Natural killer cell (primary cell): Measurements from ENCODE around the gene PODNL1. TPM values are rescaled to one million over a fixed set of nuclear protein-coding genes. Genes with fewer than 3 reads are reported as not detected.

Source experiments
- ATAC-seq, 3 donors: fragments of 150-1000 bp in 2 of 3; fragments of 200-7000 bp in 1 of 3; cut with Tn5 transposase; 1 replicate in 1 of 3; 2 replicates in 2 of 3; pipeline ENCODE4 v1.10.0; 2021; ENCODE audit warnings: mild to moderate bottlenecking in 2 of 3, moderate library complexity in 2 of 3
- DNase-seq, 2 donors: peaks; one replicate each; pipeline versions ENCODE4 v3.0.0 to v3.0.0-alpha.2; 2013 to 2021; ENCODE audit warnings: mixed read lengths in 1 of 2
- H3K27ac ChIP-seq: one replicate; pipeline ENCODE4 v1.5.1; 2013; ENCODE audit warnings: mild to moderate bottlenecking, low read length
- H3K27me3 ChIP-seq: one replicate; pipeline ENCODE4 v1.6.1; 2013; ENCODE audit warnings: low read length; ENCODE audit not compliant: control insufficient read depth, insufficient read depth
- H3K36me3 ChIP-seq: one replicate; pipeline ENCODE4 v1.6.1; 2013; ENCODE audit warnings: low read length; ENCODE audit not compliant: control insufficient read depth, insufficient read depth
- H3K4me1 ChIP-seq: one replicate; pipeline ENCODE4 v1.6.1; 2013; ENCODE audit warnings: low read length; ENCODE audit not compliant: control insufficient read depth, insufficient read depth
- H3K4me3 ChIP-seq: one replicate; pipeline ENCODE4 v1.5.1; 2013; ENCODE audit warnings: low read length
- H3K9me3 ChIP-seq: one replicate; pipeline ENCODE4 v1.6.1; 2013; ENCODE audit warnings: low read length; ENCODE audit not compliant: control insufficient read depth, insufficient read depth
- H3K27ac Mint-ChIP-seq, 2 donors: one replicate each; pipeline ENCODE4 v1.8.0; 2022; ENCODE audit warnings: mild to moderate bottlenecking in 2 of 2, mixed read lengths in 2 of 2, moderate library complexity in 1 of 2
- H3K27me3 Mint-ChIP-seq, 2 donors: one replicate each; pipeline ENCODE4 v1.8.0; 2022; ENCODE audit warnings: low read depth in 2 of 2, mixed read lengths in 2 of 2
- H3K36me3 Mint-ChIP-seq: one replicate; pipeline ENCODE4 v1.8.0; 2022; ENCODE audit warnings: mixed read lengths
- H3K4me1 Mint-ChIP-seq, 2 donors: one replicate each; pipeline ENCODE4 v1.8.0; 2022; ENCODE audit warnings: mixed read lengths in 2 of 2
- H3K4me3 Mint-ChIP-seq: one replicate; pipeline ENCODE4 v1.8.0; 2022; ENCODE audit warnings: mild to moderate bottlenecking, moderate library complexity, mixed read lengths
- H3K9me3 Mint-ChIP-seq, 2 donors: one replicate each; pipeline ENCODE4 v1.8.0; 2022; ENCODE audit warnings: mixed read lengths in 2 of 2
- CTCF ChIP-seq: fragments of 200-600 bp; IDR thresholded peaks from one replicate; pipeline ENCODE4 v1.8.0; 2022; ENCODE audit warnings: antibody characterized with exemption
- WGBS: methylation state at CpG from one replicate; pipeline ENCODE4 v1.1.7; 2013; ENCODE audit warnings: missing lambda C conversion rate; ENCODE audit not compliant: insufficient coverage; 5-methylcytosine and 5-hydroxymethylcytosine counted together
- intact Hi-C: fragments of 100-400 bp; cut with micrococcal nuclease; formaldehyde crosslinking; loops from one replicate; pipeline ENCODE4 v1.14.2; 2022
- total RNA-seq, 4 donors: library from RNA; stranded (reverse); fragments of 120-200 nt in 1 of 4; gene quantifications; one replicate each; pipeline versions ENCODE4 v1.2.3 to v1.2.4, GENCODE V29; 2013 to 2022

The PODNL1 gene
- total RNA-seq, 3 donors from 2014 or later (not counting 1 experiment from before 2014, with no cell fraction given), result 0.61 TPM; not detected in 2

GRCh38 chr19:13978351-13979243, 40.4 kb upstream of the PODNL1 start:
- ATAC-seq (peak in 2 of 3 donors; percentile 58 to 59), DNase-seq (peak in 1 of 2 donors; percentile 40)
- no peak for TF ChIP-seq CTCF
- Histone ChIP-seq H3K4me1 (peaks cover 40% of the 10 kb centered on the region), H3K27ac (no peak overlapping the region), H3K36me3 (peaks cover 2% of the 10 kb centered on the region), H3K9me3 (no peaks in the 10 kb centered on the region), H3K27me3 (no peaks in the 10 kb centered on the region), H3K4me3 (peak overlapping the region; percentile 30)
- peak overlapping the region in 1 of 2 donors; percentile 74 for H3K27ac Mint-ChIP-seq
- peaks cover 0 to 28% of the 10 kb centered on the region in 2 donors for H3K4me1 Mint-ChIP-seq
- H3K27me3 Mint-ChIP-seq, result no peaks in the 10 kb centered on the region
- H3K9me3 Mint-ChIP-seq, result no peaks in the 10 kb centered on the region
- no peaks in the 10 kb centered on the region for H3K36me3 Mint-ChIP-seq
- WGBS, result 22% methylated on average over 74 of the region's 74 CpGs
- peak overlapping the region; percentile 61 for H3K4me3 Mint-ChIP-seq
- intact Hi-C loops, result no loop called here

GRCh38 chr19:13977803-13978202, 39.6 kb upstream of the PODNL1 start:
- Mint-ChIP-seq H3K4me3 (no peak overlapping the region), H3K4me1 (peaks cover 0 to 28% of the 10 kb centered on the region in 2 donors), H3K9me3 (no peaks in the 10 kb centered on the region), H3K36me3 (no peaks in the 10 kb centered on the region), H3K27me3 (no peaks in the 10 kb centered on the region), H3K27ac (peak overlapping the region in 1 of 2 donors; percentile 74)
- TF ChIP-seq CTCF, result no peak
- H3K4me1 ChIP-seq, result peaks cover 32% of the 10 kb centered on the region
- no peaks in the 10 kb centered on the region for H3K27me3 ChIP-seq
- no peaks in the 10 kb centered on the region for H3K9me3 ChIP-seq
- ATAC-seq (no peak), DNase-seq (no peak)
- no peak overlapping the region for H3K27ac ChIP-seq
- WGBS, result 95% methylated on average over 11 of the region's 12 CpGs
- H3K4me3 ChIP-seq, result no peak overlapping the region
- intact Hi-C loops, result no loop called here
- peaks cover 6% of the 10 kb centered on the region for H3K36me3 ChIP-seq

GRCh38 chr19:13976446-13976845, 38.2 kb upstream of the PODNL1 start:
- Histone ChIP-seq H3K4me1 (peaks cover 25% of the 10 kb centered on the region), H3K27ac (no peak overlapping the region), H3K36me3 (peaks cover 9% of the 10 kb centered on the region), H3K4me3 (no peak overlapping the region), H3K27me3 (no peaks in the 10 kb centered on the region), H3K9me3 (no peaks in the 10 kb centered on the region)
- H3K4me3 Mint-ChIP-seq, result no peak overlapping the region
- intact Hi-C loops, result no loop called here
- ATAC-seq (no peak), DNase-seq (no peak)
- WGBS, result 95% methylated on average over 11 of the region's 12 CpGs
- H3K4me1 Mint-ChIP-seq, result peaks cover 0 to 23% of the 10 kb centered on the region in 2 donors
- no peaks in the 10 kb centered on the region for H3K36me3 Mint-ChIP-seq
- peak overlapping the region; percentile 45 to 57 for H3K27ac Mint-ChIP-seq
- no peak for TF ChIP-seq CTCF
- H3K9me3 Mint-ChIP-seq, result no peaks in the 10 kb centered on the region
- no peaks in the 10 kb centered on the region for H3K27me3 Mint-ChIP-seq
